NCI-H2171 treated with DMSO at 0.1 percent for 48 hours (cell line): Measurements from ENCODE around the gene INSYN2B.
A peak's percentile ranks its signal among the peaks of the same experiment; 100 is the strongest.

Experiments used
- DNase-seq: peaks from one replicate; lab custom pipeline; 2025; lab: John Stamatoyannopoulos, UW

The INSYN2B gene

GRCh38 chr5:169980418-169981053, at the start of gene INSYN2B:
INSYN2B (minus strand) TSS chr5:169980495; CDS start chr5:169883898, 96,597 bp downstream.
- DNase-seq: peak; percentile 51

GRCh38 chr5:170028124-170028523, 47.8 kb upstream of the INSYN2B start:
- no peak for DNase-seq

- DNase-seq: no peak
Measured at GRCh38 chr5:170025853-170026252, 45.6 kb upstream of the INSYN2B start.

- peak; percentile 62 for DNase-seq
Measured at GRCh38 chr5:170021506-170021905, 41.2 kb upstream of the INSYN2B start.

- DNase-seq: no peak
Measured at GRCh38 chr5:170020423-170020822, 40.1 kb upstream of the INSYN2B start.

GRCh38 chr5:170012622-170013021, 32.3 kb upstream of the INSYN2B start:
- DNase-seq: no peak

GRCh38 chr5:170011751-170012150, 31.5 kb upstream of the INSYN2B start:
- DNase-seq: no peak

- DNase-seq: no peak
Measured at GRCh38 chr5:170010595-170010994, 30.3 kb upstream of the INSYN2B start.

GRCh38 chr5:170008376-170008775, 28.1 kb upstream of the INSYN2B start:
- DNase-seq: no peak

- DNase-seq: peak; percentile 2
Measured at GRCh38 chr5:170006021-170006420, 25.7 kb upstream of the INSYN2B start.

- DNase-seq: no peak
Measured at GRCh38 chr5:170000155-170000554, 19.9 kb upstream of the INSYN2B start.

GRCh38 chr5:169999621-170000020, 19.3 kb upstream of the INSYN2B start:
- DNase-seq: no peak

- DNase-seq: no peak
Measured at GRCh38 chr5:169997798-169998197, 17.5 kb upstream of the INSYN2B start.

- no peak for DNase-seq
Measured at GRCh38 chr5:169993485-169993790, 13.1 kb upstream of the INSYN2B start.

- no peak for DNase-seq
Measured at GRCh38 chr5:169992789-169993484, 12.6 kb upstream of the INSYN2B start.

- no peak for DNase-seq
Measured at GRCh38 chr5:169991115-169991869, 11.0 kb upstream of the INSYN2B start.

- no peak for DNase-seq
Measured at GRCh38 chr5:169989365-169989764, 9.1 kb upstream of the INSYN2B start.

- DNase-seq: no peak
Measured at GRCh38 chr5:169988947-169989346, 8.7 kb upstream of the INSYN2B start.

GRCh38 chr5:169988206-169988605, 7.9 kb upstream of the INSYN2B start:
- DNase-seq: no peak

GRCh38 chr5:169979871-169980270, 424 bp downstream of the INSYN2B start:
- no peak for DNase-seq

- peak; percentile 40 for DNase-seq
Measured at GRCh38 chr5:169978714-169979113, 1.6 kb downstream of the INSYN2B start.

GRCh38 chr5:169974121-169974770, 6.0 kb downstream of the INSYN2B start:
- no peak for DNase-seq

GRCh38 chr5:169973056-169973455, 7.2 kb downstream of the INSYN2B start:
- DNase-seq: no peak
